HepG2 (cell line): Measurements from ENCODE around the gene NSUN2. TPM values are rescaled to one million over a fixed set of nuclear protein-coding genes. Genes with fewer than 3 reads are reported as not detected.

Experiments
- ATAC-seq: fragments of 200-7000 bp; cut with Tn5 transposase; 3 replicates; pipeline ENCODE4 v1.9.1; 2020; ENCODE audit warnings: mild to moderate bottlenecking, moderate library complexity
- BruUV-seq: library from RNA; stranded (reverse); fragments of 400-500 nt; replicated peaks from 2 replicates; lab custom pipeline; 2021; lab: Mats Ljungman, UMichigan
- CTCF ChIA-PET: fragments of 300-600 bp; formaldehyde crosslinking; extraction: SDS; loops from one replicate; lab custom pipeline; 2021; ENCODE audit warnings: low total read pairs, inconsistent platforms, low intra/inter-chr PET ratio; lab: Yijun Ruan, JAX
- POLR2A ChIA-PET: fragments of 350-600 bp; sonication (Branson Sonifier 250); formaldehyde crosslinking; loops from one replicate; lab custom pipeline; 2020; ENCODE audit warnings: antibody characterized with exemption, inconsistent platforms; lab: Yijun Ruan, JAX
- DNase-seq: peaks from one replicate; pipeline ENCODE4 v3.0.0-alpha.2; 2015; ENCODE audit warnings: low spot score
- FAIRE-seq: peaks from 3 replicates; lab custom pipeline; 2011; peaks lifted over from hg19 to GRCh38; lab: Jason Lieb, UNC
- H2AFZ ChIP-seq: one replicate; pipeline ENCODE4 v1.6.1; 2011; ENCODE audit warnings: low read length, inconsistent platforms
- H3K27ac ChIP-seq: fragments of 300-600 bp; 3 replicates; pipeline ENCODE4 v1.8.0; 2011; ENCODE audit warnings: mixed run types, mild to moderate bottlenecking, mixed read lengths, low read length, inconsistent platforms; ENCODE audit not compliant: insufficient read depth; ENCODE audit errors: extremely low read length
- H3K27me3 ChIP-seq, 2 experiments: fragments of 200-600 bp in 1 of 2; 2 replicates in 1 of 2; 3 replicates in 1 of 2; pipeline versions ENCODE4 v1.6.0 to v1.8.0; 2011; ENCODE audit warnings: low read length in 2 of 2, mild to moderate bottlenecking in 2 of 2, moderate library complexity in 2 of 2, inconsistent platforms in 1 of 2; ENCODE audit not compliant: insufficient read depth in 2 of 2, control insufficient read depth in 1 of 2
- H3K36me3 ChIP-seq, 2 experiments: fragments of 200-600 bp in 1 of 2; replicated peaks in 1 of 2; 2 replicates in 1 of 2; 3 replicates in 1 of 2; pipeline versions ENCODE4 v1.5.1 to v1.8.0; 2011; ENCODE audit warnings: low read length in 2 of 2, inconsistent platforms in 1 of 2; ENCODE audit not compliant: insufficient read depth in 2 of 2, control insufficient read depth in 1 of 2
- H3K4me1 ChIP-seq: 2 replicates; pipeline ENCODE4 v1.5.1; 2012; ENCODE audit warnings: low read length, inconsistent platforms; ENCODE audit not compliant: insufficient read depth
- H3K4me2 ChIP-seq: 2 replicates; pipeline ENCODE4 v1.6.0; 2011; ENCODE audit warnings: low read depth, low read length, inconsistent platforms
- H3K4me3 ChIP-seq, 3 experiments: fragments of 200-600 bp in 1 of 3; sonication (generic), shearing (Covaris generic) in 1 of 3; replicated peaks in 1 of 3; 2 replicates each; pipeline ENCODE4 v1.5.1; 2011 to 2016; ENCODE audit warnings: low read length in 3 of 3, inconsistent platforms in 2 of 3, low read depth in 2 of 3, mild to moderate bottlenecking in 2 of 3, control low read depth in 1 of 3, mixed read lengths in 1 of 3; ENCODE audit not compliant: insufficient read depth in 1 of 3
- H3K79me2 ChIP-seq: one replicate; pipeline ENCODE4 v1.6.1; 2011; ENCODE audit warnings: low read length, inconsistent platforms; ENCODE audit not compliant: insufficient read depth
- H3K9ac ChIP-seq: 2 replicates; pipeline ENCODE4 v1.6.0; 2011; ENCODE audit warnings: mild to moderate bottlenecking, low read depth, low read length, inconsistent platforms; ENCODE audit not compliant: insufficient read depth
- H3K9me3 ChIP-seq: 2 replicates; pipeline ENCODE4 v1.5.1; 2012; ENCODE audit warnings: mild to moderate bottlenecking, low read length
- H4K20me1 ChIP-seq: 2 replicates; pipeline ENCODE4 v1.6.0; 2011; ENCODE audit warnings: inconsistent platforms, mild to moderate bottlenecking, low read length, moderate library complexity; ENCODE audit not compliant: insufficient read depth
- PAX8 ChIP-seq: sonication (generic); formaldehyde crosslinking; IDR thresholded peaks from 2 replicates; pipeline ENCODE4 v1.8.0; 2022; ENCODE audit warnings: mild to moderate bottlenecking, missing genetic modification reagents, borderline replicate concordance
- RAD21 ChIP-seq: fragments of 450-650 bp; formaldehyde crosslinking; IDR thresholded peaks from 2 replicates; pipeline ENCODE4 v1.5.0; 2020; ENCODE audit warnings: mild to moderate bottlenecking
- SMC3 ChIP-seq: IDR thresholded peaks from 2 replicates; pipeline ENCODE4 v1.6.1; 2011; ENCODE audit warnings: low read length, improper control_type of control experiment
- STAG1 ChIP-seq: sonication (generic); formaldehyde crosslinking; IDR thresholded peaks from 2 replicates; pipeline ENCODE4 v1.4.0; 2020; ENCODE audit warnings: missing genetic modification reagents
- ZBTB7B ChIP-seq: sonication (generic); formaldehyde crosslinking; IDR thresholded peaks from 2 replicates; pipeline ENCODE4 v1.4.0; 2020; ENCODE audit warnings: missing genetic modification reagents
- ZNF564 ChIP-seq: sonication (generic); formaldehyde crosslinking; IDR thresholded peaks from 2 replicates; pipeline ENCODE4 v1.8.1; 2023; ENCODE audit warnings: mild to moderate bottlenecking, missing genetic modification reagents
- ZNF883 ChIP-seq: sonication (generic); formaldehyde crosslinking; IDR thresholded peaks from 2 replicates; pipeline ENCODE4 v1.5.1; 2020; ENCODE audit warnings: mild to moderate bottlenecking, missing genetic modification reagents; ENCODE audit errors: not compliant biosample characterization
- WGBS: methylation state at CpG from one replicate; pipeline ENCODE4 v1.1.6; 2017; ENCODE audit warnings: low lambda C conversion rate; 5-methylcytosine and 5-hydroxymethylcytosine counted together
- in situ Hi-C: cut with HindIII; loops from 2 replicates; pipeline ENCODE4 v1.10.0; 2017; ENCODE audit warnings: low pct_unique_long_range_greater_than_20kb; ENCODE audit not compliant: extremely low pct_ligation_motif_present
- intact Hi-C: fragments of 100-400 bp; cut with micrococcal nuclease; formaldehyde crosslinking; loops from one replicate; pipeline ENCODE4 v1.10.0; 2022; ENCODE audit not compliant: unreplicated experiment
- polyA plus RNA-seq, 8 experiments: library from polyadenylated mRNA; depleted of rRNA in 3 of 8; stranded (reverse) in 7 of 8; unstranded in 1 of 8; fragments of >200 nt; fragmentation: Illumina TruSeq in 4 of 8; extraction: Trizol in 4 of 8; gene quantifications; 2 replicates each; pipeline versions ENCODE4 v1.2.1 to v1.2.3, GENCODE V29; 2011 to 2016; ENCODE audit warnings: low read depth in 4 of 8, missing spikeins in 1 of 8, mixed read lengths in 1 of 8; ENCODE audit not compliant: insufficient read depth in 1 of 8
- total RNA-seq, 5 experiments: library from RNA; depleted of rRNA; stranded (reverse); fragments of >200 nt; fragmentation: Illumina TruSeq; extraction: Trizol; gene quantifications; 2 replicates each; pipeline ENCODE4 v1.2.3, GENCODE V29; 2016; ENCODE audit warnings: low read depth in 1 of 5
- TF ChIP-seq, protein P1 (sequence below): sonication (generic); formaldehyde crosslinking; IDR thresholded peaks from 2 replicates; pipeline ENCODE4 v1.5.0; 2020; ENCODE audit warnings: mild to moderate bottlenecking, missing genetic modification reagents, moderate library complexity

NSUN2 gene
- total and polyA plus RNA-seq, 2 of the 13 experiments (the other 11 are each of a cell fraction or from before 2014, with no cell fraction given): 51.7 to 69.1 TPM

DNA sequence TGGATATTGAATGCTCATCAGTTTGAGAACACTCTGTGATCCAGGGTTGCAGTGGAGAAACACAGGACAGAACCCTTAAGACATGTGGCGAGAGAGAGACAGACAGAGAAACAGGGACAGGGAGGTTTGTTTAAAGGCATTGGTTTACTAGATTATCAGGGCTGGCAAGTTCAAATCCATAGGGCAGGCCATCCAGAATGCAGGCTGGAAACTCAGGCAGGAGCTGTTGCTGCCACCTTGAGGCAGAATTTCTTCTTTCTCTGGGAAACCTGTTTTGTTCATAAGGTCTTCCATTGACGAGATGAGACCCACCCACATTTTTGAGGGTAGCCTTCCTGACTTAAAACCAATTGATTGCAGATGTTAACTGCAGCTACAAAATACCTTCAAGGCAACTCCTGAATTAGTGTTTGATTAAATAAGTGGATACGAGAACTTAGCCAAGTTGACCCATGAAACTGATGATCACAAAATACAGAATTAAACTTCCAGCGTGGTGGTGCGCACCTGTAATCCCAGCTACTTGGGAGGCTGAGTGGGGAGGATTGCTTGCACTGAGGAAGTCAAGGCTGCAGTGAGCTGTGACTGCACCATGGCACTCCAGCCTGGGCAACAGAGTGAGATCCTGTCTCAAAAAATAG lies 55.9 kb downstream of the NSUN2 start:
- POLR2A ChIA-PET: no interaction called here
- H3K36me3 ChIP-seq: no peaks in the 10 kb centered on the region
- FAIRE-seq: peak; percentile 85
- H2AFZ ChIP-seq: no peak overlapping the region
- H3K27me3 ChIP-seq: peaks cover 4 to 18% of the 10 kb centered on the region in 2 experiments; a peak in 4 of 5 replicates
- intact Hi-C loops (loop anchor here (2.0 to 5.0 kb wide), 2 partner anchors 374 to 690 kb away; no protein-coding TSS in a partner anchor), in situ Hi-C loops (loop anchor here (10.0 kb wide), 1 partner anchor 1082 kb away; no protein-coding TSS in a partner anchor)
- peak; percentile 34 for DNase-seq
- H3K27ac ChIP-seq: no peak overlapping the region
- WGBS: 34% methylated on average over 5 of the region's 5 CpGs
- no TSS peak for BruUV-seq
- TF ChIP-seq ZNF564 (CRISPR knock-in tag): peak; percentile 99
- peak; percentile 75 for TF ChIP-seq STAG1 (CRISPR knock-in tag)
- no peak for TF ChIP-seq PAX8 (CRISPR knock-in tag)
- TF ChIP-seq SMC3: peak; percentile 52; the same call in 1 of the 2 replicates
- 0 out of 2 replicates have a peak, but pooled peaks have one; percentile 30 for TF ChIP-seq RAD21 (CRISPR knock-in tag)
- TF ChIP-seq ZNF883 (CRISPR knock-in tag): no peak
- TF ChIP-seq, protein P1, sequence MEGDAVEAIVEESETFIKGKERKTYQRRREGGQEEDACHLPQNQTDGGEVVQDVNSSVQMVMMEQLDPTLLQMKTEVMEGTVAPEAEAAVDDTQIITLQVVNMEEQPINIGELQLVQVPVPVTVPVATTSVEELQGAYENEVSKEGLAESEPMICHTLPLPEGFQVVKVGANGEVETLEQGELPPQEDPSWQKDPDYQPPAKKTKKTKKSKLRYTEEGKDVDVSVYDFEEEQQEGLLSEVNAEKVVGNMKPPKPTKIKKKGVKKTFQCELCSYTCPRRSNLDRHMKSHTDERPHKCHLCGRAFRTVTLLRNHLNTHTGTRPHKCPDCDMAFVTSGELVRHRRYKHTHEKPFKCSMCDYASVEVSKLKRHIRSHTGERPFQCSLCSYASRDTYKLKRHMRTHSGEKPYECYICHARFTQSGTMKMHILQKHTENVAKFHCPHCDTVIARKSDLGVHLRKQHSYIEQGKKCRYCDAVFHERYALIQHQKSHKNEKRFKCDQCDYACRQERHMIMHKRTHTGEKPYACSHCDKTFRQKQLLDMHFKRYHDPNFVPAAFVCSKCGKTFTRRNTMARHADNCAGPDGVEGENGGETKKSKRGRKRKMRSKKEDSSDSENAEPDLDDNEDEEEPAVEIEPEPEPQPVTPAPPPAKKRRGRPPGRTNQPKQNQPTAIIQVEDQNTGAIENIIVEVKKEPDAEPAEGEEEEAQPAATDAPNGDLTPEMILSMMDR: peak; percentile 75
- no peak for TF ChIP-seq ZBTB7B (CRISPR knock-in tag)
- peak; percentile 72 for ATAC-seq
- H3K9me3 ChIP-seq: no peaks in the 10 kb centered on the region
- CTCF ChIA-PET: interaction anchor here (1.3 kb wide), 1 partner anchor 1085 kb away, joined by 4 read pairs; no protein-coding TSS in a partner anchor
- H4K20me1 ChIP-seq: no peaks in the 10 kb centered on the region
- no peaks in the 10 kb centered on the region for H3K4me1 ChIP-seq
- no peak overlapping the region for H3K4me3 ChIP-seq
- no peaks in the 10 kb centered on the region for H3K79me2 ChIP-seq
- no peak overlapping the region for H3K4me2 ChIP-seq
- H3K9ac ChIP-seq: no peak overlapping the region
